Neural cell (in vitro differentiated cells): ENCODE data around the gene ACTN1. TPM values are rescaled to one million over a fixed set of nuclear protein-coding genes. Genes with fewer than 3 reads are reported as not detected.

Source experiments
- H2AFZ ChIP-seq: fragments of 200-600, 300-800 bp; sonication (generic), shearing (Covaris generic); 2 replicates; pipeline ENCODE4 v1.6.0; 2014; ENCODE audit warnings: low read depth, mild to moderate bottlenecking, antibody characterized with exemption, low read length, moderate library complexity
- H3F3A ChIP-seq: fragments of 200-600 bp; shearing (Covaris generic); 2 replicates; pipeline ENCODE4 v1.6.1; 2016; ENCODE audit warnings: mild to moderate bottlenecking, moderate library complexity, mixed read lengths, antibody characterized with exemption, low read length; ENCODE audit not compliant: insufficient read depth, poor library complexity, severe bottlenecking
- H3K27ac ChIP-seq: fragments of 200-600, 300-800 bp; sonication (generic), shearing (Covaris generic); 2 replicates; pipeline ENCODE4 v1.5.1; 2014; ENCODE audit warnings: mild to moderate bottlenecking, low read length, moderate library complexity
- H3K27me3 ChIP-seq: fragments of 300-800, 200-600 bp; sonication (generic), shearing (Covaris generic); 2 replicates; pipeline ENCODE4 v1.6.0; 2014; ENCODE audit warnings: mild to moderate bottlenecking, low read depth, low read length, moderate library complexity; ENCODE audit not compliant: insufficient read depth
- H3K36me3 ChIP-seq: fragments of 300-800, 200-600 bp; sonication (generic), shearing (Covaris generic); 2 replicates; pipeline ENCODE4 v1.5.1; 2014; ENCODE audit warnings: mild to moderate bottlenecking, antibody characterized with exemption, low read length, moderate library complexity; ENCODE audit not compliant: insufficient read depth
- H3K4me2 ChIP-seq: fragments of 300-800, 200-600 bp; sonication (generic), shearing (Covaris generic); 2 replicates; pipeline ENCODE4 v1.6.0; 2014; ENCODE audit warnings: mild to moderate bottlenecking, low read length
- H3K4me3 ChIP-seq: fragments of 300-800, 200-600 bp; sonication (generic), shearing (Covaris generic); 2 replicates; pipeline ENCODE4 v1.5.1; 2014; ENCODE audit warnings: mild to moderate bottlenecking, low read length, moderate library complexity
- H3K79me2 ChIP-seq: fragments of 200-600 bp; shearing (Covaris generic); replicated peaks from 2 replicates; pipeline ENCODE4 v1.6.0; 2014; ENCODE audit warnings: mild to moderate bottlenecking, low read length, moderate library complexity; ENCODE audit not compliant: insufficient read depth
- H3K9ac ChIP-seq: fragments of 300-800, 200-600 bp; sonication (generic), shearing (Covaris generic); 2 replicates; pipeline ENCODE4 v1.6.1; 2016; ENCODE audit warnings: mild to moderate bottlenecking, low read length, mixed read lengths
- H3K9me2 ChIP-seq: fragments of 200-600 bp; shearing (Covaris generic); 2 replicates; pipeline ENCODE4 v1.6.1; 2016; ENCODE audit warnings: mild to moderate bottlenecking, low read length, mixed read lengths; ENCODE audit not compliant: insufficient read depth
- H3K9me3 ChIP-seq: fragments of 200-600, 300-800 bp; sonication (generic), shearing (Covaris generic); 2 replicates; pipeline ENCODE4 v1.6.1; 2016; ENCODE audit warnings: mild to moderate bottlenecking, mixed run types, low read length, moderate library complexity, mixed read lengths
- H4K20me1 ChIP-seq: fragments of 200-600 bp; shearing (Covaris generic); 2 replicates; pipeline ENCODE4 v1.6.1; 2016; ENCODE audit warnings: mild to moderate bottlenecking, mixed run types; ENCODE audit not compliant: insufficient read depth
- EP300 ChIP-seq: fragments of 450-650 bp; conservative IDR thresholded peaks from 2 replicates; pipeline ENCODE4 v1.6.1; 2014; ENCODE audit warnings: antibody characterized with exemption, mild to moderate bottlenecking, moderate library complexity; ENCODE audit not compliant: poor library complexity, severe bottlenecking
- EZH2 ChIP-seq: fragments of 200-600, 300-800 bp; shearing (Covaris generic), sonication (generic); IDR thresholded peaks from 2 replicates; pipeline ENCODE4 v1.6.1; 2014; ENCODE audit warnings: antibody characterized with exemption, low read length, borderline replicate concordance, mild to moderate bottlenecking; ENCODE audit not compliant: insufficient read depth, poor library complexity, severe bottlenecking
- MXI1 ChIP-seq: fragments of 450-650 bp; conservative IDR thresholded peaks from 2 replicates; pipeline ENCODE4 v1.6.1; 2014; ENCODE audit warnings: antibody characterized with exemption, mild to moderate bottlenecking; ENCODE audit not compliant: poor library complexity, severe bottlenecking
- POLR2AphosphoS5 ChIP-seq: IDR thresholded peaks from 2 replicates; pipeline ENCODE4 v1.6.1; 2012
- RAD21 ChIP-seq: fragments of 450-650 bp; conservative IDR thresholded peaks from 2 replicates; pipeline ENCODE4 v1.6.1; 2014; ENCODE audit warnings: antibody characterized with exemption, mild to moderate bottlenecking, moderate library complexity
- SMC3 ChIP-seq: fragments of 450-650 bp; conservative IDR thresholded peaks from 2 replicates; pipeline ENCODE4 v1.6.1; 2014; ENCODE audit warnings: antibody characterized with exemption, mild to moderate bottlenecking, moderate library complexity; ENCODE audit not compliant: poor library complexity
- TAF1 ChIP-seq: IDR thresholded peaks from 2 replicates; pipeline ENCODE4 v1.6.1; 2012; ENCODE audit warnings: low read depth
- polyA plus RNA-seq: library from polyadenylated mRNA; depleted of rRNA; stranded (reverse); fragments of >200 nt; gene quantifications from 2 replicates; pipeline ENCODE4 v1.2.3, GENCODE V29; 2014
- TF ChIP-seq, protein P1 (sequence below): IDR thresholded peaks from 2 replicates; pipeline ENCODE4 v1.6.1; 2012; ENCODE audit warnings: borderline replicate concordance
- TF ChIP-seq, protein P2 (sequence below): fragments of 450-650 bp; IDR thresholded peaks from 2 replicates; pipeline ENCODE4 v1.5.1; 2014; ENCODE audit warnings: antibody characterized with exemption, mild to moderate bottlenecking, moderate library complexity; ENCODE audit not compliant: poor library complexity, severe bottlenecking

The ACTN1 gene
- polyA plus RNA-seq, 1 donor from 2014 or later: 10.8 TPM

- H4K20me1 ChIP-seq: no peaks in the 10 kb centered on the region
- no peaks in the 10 kb centered on the region for H3K27me3 ChIP-seq
- no peaks in the 10 kb centered on the region for H3K79me2 ChIP-seq
- H3K36me3 ChIP-seq: no peaks in the 10 kb centered on the region
- H3K9me3 ChIP-seq: no peaks in the 10 kb centered on the region
- TF ChIP-seq EP300 (no peak), MXI1 (no peak), TAF1 (no peak), EZH2 (no peak), SMC3 (no peak), POLR2AphosphoS5 (no peak), RAD21 (no peak)
- TF ChIP-seq, protein P1, sequence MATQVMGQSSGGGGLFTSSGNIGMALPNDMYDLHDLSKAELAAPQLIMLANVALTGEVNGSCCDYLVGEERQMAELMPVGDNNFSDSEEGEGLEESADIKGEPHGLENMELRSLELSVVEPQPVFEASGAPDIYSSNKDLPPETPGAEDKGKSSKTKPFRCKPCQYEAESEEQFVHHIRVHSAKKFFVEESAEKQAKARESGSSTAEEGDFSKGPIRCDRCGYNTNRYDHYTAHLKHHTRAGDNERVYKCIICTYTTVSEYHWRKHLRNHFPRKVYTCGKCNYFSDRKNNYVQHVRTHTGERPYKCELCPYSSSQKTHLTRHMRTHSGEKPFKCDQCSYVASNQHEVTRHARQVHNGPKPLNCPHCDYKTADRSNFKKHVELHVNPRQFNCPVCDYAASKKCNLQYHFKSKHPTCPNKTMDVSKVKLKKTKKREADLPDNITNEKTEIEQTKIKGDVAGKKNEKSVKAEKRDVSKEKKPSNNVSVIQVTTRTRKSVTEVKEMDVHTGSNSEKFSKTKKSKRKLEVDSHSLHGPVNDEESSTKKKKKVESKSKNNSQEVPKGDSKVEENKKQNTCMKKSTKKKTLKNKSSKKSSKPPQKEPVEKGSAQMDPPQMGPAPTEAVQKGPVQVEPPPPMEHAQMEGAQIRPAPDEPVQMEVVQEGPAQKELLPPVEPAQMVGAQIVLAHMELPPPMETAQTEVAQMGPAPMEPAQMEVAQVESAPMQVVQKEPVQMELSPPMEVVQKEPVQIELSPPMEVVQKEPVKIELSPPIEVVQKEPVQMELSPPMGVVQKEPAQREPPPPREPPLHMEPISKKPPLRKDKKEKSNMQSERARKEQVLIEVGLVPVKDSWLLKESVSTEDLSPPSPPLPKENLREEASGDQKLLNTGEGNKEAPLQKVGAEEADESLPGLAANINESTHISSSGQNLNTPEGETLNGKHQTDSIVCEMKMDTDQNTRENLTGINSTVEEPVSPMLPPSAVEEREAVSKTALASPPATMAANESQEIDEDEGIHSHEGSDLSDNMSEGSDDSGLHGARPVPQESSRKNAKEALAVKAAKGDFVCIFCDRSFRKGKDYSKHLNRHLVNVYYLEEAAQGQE: no peak
- TF ChIP-seq, protein P2, sequence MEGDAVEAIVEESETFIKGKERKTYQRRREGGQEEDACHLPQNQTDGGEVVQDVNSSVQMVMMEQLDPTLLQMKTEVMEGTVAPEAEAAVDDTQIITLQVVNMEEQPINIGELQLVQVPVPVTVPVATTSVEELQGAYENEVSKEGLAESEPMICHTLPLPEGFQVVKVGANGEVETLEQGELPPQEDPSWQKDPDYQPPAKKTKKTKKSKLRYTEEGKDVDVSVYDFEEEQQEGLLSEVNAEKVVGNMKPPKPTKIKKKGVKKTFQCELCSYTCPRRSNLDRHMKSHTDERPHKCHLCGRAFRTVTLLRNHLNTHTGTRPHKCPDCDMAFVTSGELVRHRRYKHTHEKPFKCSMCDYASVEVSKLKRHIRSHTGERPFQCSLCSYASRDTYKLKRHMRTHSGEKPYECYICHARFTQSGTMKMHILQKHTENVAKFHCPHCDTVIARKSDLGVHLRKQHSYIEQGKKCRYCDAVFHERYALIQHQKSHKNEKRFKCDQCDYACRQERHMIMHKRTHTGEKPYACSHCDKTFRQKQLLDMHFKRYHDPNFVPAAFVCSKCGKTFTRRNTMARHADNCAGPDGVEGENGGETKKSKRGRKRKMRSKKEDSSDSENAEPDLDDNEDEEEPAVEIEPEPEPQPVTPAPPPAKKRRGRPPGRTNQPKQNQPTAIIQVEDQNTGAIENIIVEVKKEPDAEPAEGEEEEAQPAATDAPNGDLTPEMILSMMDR: no peak
- no peak overlapping the region for H3K4me2 ChIP-seq
- H3K9ac ChIP-seq: no peak overlapping the region
- no peak overlapping the region for H3K4me3 ChIP-seq
- H3F3A ChIP-seq: no peaks in the 10 kb centered on the region
- H3K27ac ChIP-seq: no peak overlapping the region
- no peak overlapping the region for H2AFZ ChIP-seq
- no peaks in the 10 kb centered on the region for H3K9me2 ChIP-seq
Observed at GRCh38 chr14:68894802-68895703, 84.0 kb downstream of the ACTN1 start.

- Histone ChIP-seq H2AFZ (no peak overlapping the region), H3K9me3 (no peaks in the 10 kb centered on the region), H3K4me2 (no peak overlapping the region), H3K9ac (no peak overlapping the region), H4K20me1 (no peaks in the 10 kb centered on the region), H3K9me2 (no peaks in the 10 kb centered on the region), H3K4me3 (no peak overlapping the region), H3K36me3 (peaks cover under 1% of the 10 kb centered on the region), H3K27ac (no peak overlapping the region), H3K79me2 (no peaks in the 10 kb centered on the region), H3K27me3 (no peaks in the 10 kb centered on the region), H3F3A (no peaks in the 10 kb centered on the region)
- TF ChIP-seq, protein P2: no peak
- no peak for TF ChIP-seq EP300
- TF ChIP-seq RAD21: no peak
- no peak for TF ChIP-seq MXI1
- TF ChIP-seq POLR2AphosphoS5: no peak
- TF ChIP-seq EZH2: no peak
Observed at GRCh38 chr14:68894123-68894522, 85.0 kb downstream of the ACTN1 start.
